Neuronal stem cell (in vitro differentiated cells): ENCODE measurements around the gene KCTD3.

Experiments used
- DNase-seq: peaks from one replicate; pipeline ENCODE4 v3.0.0-alpha.2; 2013; ENCODE audit warnings: low spot score
- H2AFZ ChIP-seq: one replicate; pipeline ENCODE4 v1.6.1; 2013; ENCODE audit warnings: mild to moderate bottlenecking, low read length, inconsistent platforms
- H2AK5ac ChIP-seq: 2 replicates; pipeline ENCODE4 v1.6.1; 2013; ENCODE audit warnings: low read depth, mild to moderate bottlenecking, inconsistent platforms, low read length, moderate library complexity, mixed read lengths
- H2BK120ac ChIP-seq: 2 replicates; pipeline ENCODE4 v1.6.1; 2013; ENCODE audit warnings: low read depth, mild to moderate bottlenecking, inconsistent platforms, low read length, moderate library complexity, mixed read lengths
- H2BK12ac ChIP-seq: one replicate; pipeline ENCODE4 v1.6.1; 2013; ENCODE audit warnings: low read length, inconsistent platforms
- H2BK15ac ChIP-seq: 2 replicates; pipeline ENCODE4 v1.6.1; 2013; ENCODE audit warnings: mild to moderate bottlenecking, low read length, inconsistent platforms, mixed read lengths
- H2BK5ac ChIP-seq: one replicate; pipeline ENCODE4 v1.6.1; 2013; ENCODE audit warnings: inconsistent platforms, mild to moderate bottlenecking, low read length, moderate library complexity
- H3K14ac ChIP-seq: one replicate; pipeline ENCODE4 v1.6.1; 2013; ENCODE audit warnings: low read length, inconsistent platforms
- H3K18ac ChIP-seq: 2 replicates; pipeline ENCODE4 v1.6.1; 2013; ENCODE audit warnings: low read length, inconsistent platforms
- H3K23ac ChIP-seq: 2 replicates; pipeline ENCODE4 v1.6.1; 2013; ENCODE audit warnings: low read depth, mild to moderate bottlenecking, mixed read lengths, low read length, inconsistent platforms; ENCODE audit not compliant: poor library complexity
- H3K27ac ChIP-seq: replicated peaks from 3 replicates; pipeline ENCODE4 v1.5.1; 2013; ENCODE audit warnings: low read length, inconsistent platforms
- H3K27me3 ChIP-seq, 3 experiments: 2 replicates each; pipeline ENCODE4 v1.6.1; 2013; ENCODE audit warnings: low read length in 3 of 3, mild to moderate bottlenecking in 2 of 3, inconsistent platforms in 1 of 3, low read depth in 1 of 3, mixed read lengths in 1 of 3, moderate library complexity in 1 of 3; ENCODE audit not compliant: control insufficient read depth in 3 of 3, insufficient read depth in 3 of 3
- H3K36me3 ChIP-seq, 2 donors: replicated peaks in 1 of 2; 2 replicates each; pipeline ENCODE4 v1.6.1; 2013; ENCODE audit warnings: low read length in 2 of 2; ENCODE audit not compliant: control insufficient read depth in 2 of 2, insufficient read depth in 2 of 2
- H3K4ac ChIP-seq: 2 replicates; pipeline ENCODE4 v1.6.1; 2013; ENCODE audit warnings: inconsistent platforms, mild to moderate bottlenecking, low read length, moderate library complexity
- H3K4me1 ChIP-seq, 2 donors: 1 replicate in 1 of 2; 2 replicates in 1 of 2; pipeline ENCODE4 v1.6.1; 2013; ENCODE audit warnings: low read length in 2 of 2, low read depth in 1 of 2; ENCODE audit not compliant: control insufficient read depth in 2 of 2, insufficient read depth in 1 of 2
- H3K4me2 ChIP-seq: one replicate; pipeline ENCODE4 v1.6.1; 2013; ENCODE audit warnings: mild to moderate bottlenecking, low read length, inconsistent platforms; ENCODE audit not compliant: insufficient read depth, poor library complexity, severe bottlenecking
- H3K4me3 ChIP-seq, 2 donors: 2 replicates each; pipeline ENCODE4 v1.5.1; 2013; ENCODE audit warnings: low read length in 2 of 2, mild to moderate bottlenecking in 2 of 2, inconsistent platforms in 1 of 2, moderate library complexity in 1 of 2
- H3K79me1 ChIP-seq: one replicate; pipeline ENCODE4 v1.6.1; 2013; ENCODE audit warnings: low read depth, mild to moderate bottlenecking, inconsistent platforms, low read length, moderate library complexity
- H3K9ac ChIP-seq: one replicate; pipeline ENCODE4 v1.6.1; 2013; ENCODE audit warnings: mild to moderate bottlenecking, low read depth, low read length, inconsistent platforms; ENCODE audit not compliant: poor library complexity
- H3K9me3 ChIP-seq, 2 donors: replicated peaks in 1 of 2; 2 replicates each; pipeline versions ENCODE3 to v1.6.1; 2013; ENCODE audit warnings: low read length in 2 of 2, mild to moderate bottlenecking in 2 of 2, inconsistent platforms in 1 of 2, low read depth in 1 of 2, mixed read lengths in 1 of 2, moderate library complexity in 1 of 2; ENCODE audit not compliant: control insufficient read depth in 2 of 2, insufficient read depth in 1 of 2
- H4K8ac ChIP-seq: one replicate; pipeline ENCODE4 v1.6.1; 2013; ENCODE audit warnings: low read depth, mild to moderate bottlenecking, inconsistent platforms, low read length, moderate library complexity
- H4K91ac ChIP-seq: one replicate; pipeline ENCODE4 v1.6.1; 2013; ENCODE audit warnings: low read length, low read depth, mild to moderate bottlenecking, inconsistent platforms; ENCODE audit not compliant: poor library complexity
- WGBS, 2 donors: extraction: QIAGEN DNeasy Blood & Tissue Kit; methylation state at CpG; one replicate each; pipeline ENCODE4 v1.1.7; 2013; ENCODE audit warnings: missing lambda C conversion rate in 2 of 2, mixed read lengths in 1 of 2; ENCODE audit not compliant: insufficient read length in 2 of 2, insufficient replicate concordance in 1 of 2; ENCODE audit errors: extremely low coverage in 2 of 2; 5-methylcytosine and 5-hydroxymethylcytosine counted together

The KCTD3 gene

DNA sequence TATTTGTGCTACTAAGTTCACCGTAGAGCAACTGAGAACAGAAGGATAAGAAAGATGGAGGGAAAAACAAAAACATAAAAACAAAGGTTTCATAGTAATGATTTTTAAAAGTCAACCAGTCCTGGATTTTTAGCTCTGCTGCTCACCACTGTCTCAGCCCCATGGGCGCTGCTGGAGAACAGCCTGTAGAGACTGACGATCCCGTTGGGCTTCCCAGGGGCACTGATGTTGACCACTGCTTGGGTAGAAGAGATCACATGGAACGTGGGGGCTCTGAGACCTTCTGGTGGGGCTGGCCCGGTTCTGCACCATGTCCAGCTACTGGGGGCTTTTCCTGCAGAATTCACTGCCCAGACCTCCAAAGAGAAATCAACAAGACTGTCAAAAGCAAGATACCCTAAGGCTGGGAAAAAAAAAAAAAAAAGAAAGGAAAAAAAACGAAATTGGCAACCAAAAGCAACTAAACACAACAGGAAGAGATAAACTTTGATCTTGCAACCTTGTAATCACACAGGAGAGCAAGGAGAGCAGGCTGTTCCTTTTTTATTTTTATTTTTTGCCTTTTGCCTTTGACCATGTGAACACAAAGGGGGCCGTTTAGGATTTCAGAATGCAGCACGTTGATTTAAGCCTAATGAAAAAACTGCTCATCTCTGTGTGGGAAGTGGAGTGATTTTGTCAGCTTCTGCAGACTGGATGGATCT, 83.5 kb downstream of the KCTD3 start:
- Histone ChIP-seq H3K14ac (no peak overlapping the region), H4K8ac (no peak overlapping the region), H2BK15ac (no peak overlapping the region), H3K4me2 (no peak overlapping the region), H4K91ac (no peak overlapping the region), H3K9me3 (no peaks in the 10 kb centered on the region), H2AK5ac (no peak overlapping the region), H2BK120ac (no peak overlapping the region), H3K27ac (no peak overlapping the region), H3K18ac (peak overlapping the region; percentile 77), H2AFZ (no peak overlapping the region), H3K27me3 (no peaks in the 10 kb centered on the region), H3K9ac (no peak overlapping the region), H2BK5ac (no peak overlapping the region), H3K36me3 (no peaks in the 10 kb centered on the region), H3K4me1 (no peaks in the 10 kb centered on the region), H3K4me3 (no peak overlapping the region), H2BK12ac (no peak overlapping the region), H3K4ac (no peak overlapping the region), H3K79me1 (no peaks in the 10 kb centered on the region), H3K23ac (no peak overlapping the region)
- DNase-seq: no peak
- no CpG with 5 or more reads among the region's 9 CpGs for WGBS, 2 donors

DNA sequence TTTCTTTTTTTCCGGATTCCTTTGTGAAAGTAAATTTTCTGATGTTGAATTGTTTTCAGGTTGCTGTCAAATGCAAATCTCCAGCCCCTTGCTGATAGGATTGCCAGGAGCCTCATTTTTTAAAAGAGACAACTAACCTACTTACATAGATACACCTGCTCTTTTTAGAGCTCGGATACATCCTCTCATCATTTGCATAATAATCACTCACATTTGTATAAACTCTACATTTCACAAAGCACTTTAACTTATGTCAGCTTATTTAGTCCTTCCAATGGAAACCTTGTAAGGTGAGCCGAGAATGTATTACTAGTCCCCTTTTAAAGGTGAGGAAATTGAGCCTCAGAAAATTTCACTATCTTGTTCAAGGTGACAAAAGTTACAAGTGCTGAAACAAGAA, 84.8 kb downstream of the KCTD3 start:
- Histone ChIP-seq H2BK15ac (no peak overlapping the region), H3K27ac (no peak overlapping the region), H3K23ac (no peak overlapping the region), H3K79me1 (no peaks in the 10 kb centered on the region), H3K4me3 (no peak overlapping the region), H2BK5ac (no peak overlapping the region), H3K14ac (no peak overlapping the region), H3K9ac (no peak overlapping the region), H3K4ac (no peak overlapping the region), H2BK12ac (no peak overlapping the region), H3K36me3 (no peaks in the 10 kb centered on the region), H2AK5ac (no peak overlapping the region), H3K4me2 (no peak overlapping the region), H4K91ac (no peak overlapping the region), H4K8ac (no peak overlapping the region), H3K4me1 (no peaks in the 10 kb centered on the region), H3K27me3 (no peaks in the 10 kb centered on the region), H2AFZ (no peak overlapping the region), H3K9me3 (no peaks in the 10 kb centered on the region), H3K18ac (no peak overlapping the region), H2BK120ac (no peak overlapping the region)
- DNase-seq: no peak
- WGBS, 2 donors: no CpG with 5 or more reads among the region's 3 CpGs

DNA sequence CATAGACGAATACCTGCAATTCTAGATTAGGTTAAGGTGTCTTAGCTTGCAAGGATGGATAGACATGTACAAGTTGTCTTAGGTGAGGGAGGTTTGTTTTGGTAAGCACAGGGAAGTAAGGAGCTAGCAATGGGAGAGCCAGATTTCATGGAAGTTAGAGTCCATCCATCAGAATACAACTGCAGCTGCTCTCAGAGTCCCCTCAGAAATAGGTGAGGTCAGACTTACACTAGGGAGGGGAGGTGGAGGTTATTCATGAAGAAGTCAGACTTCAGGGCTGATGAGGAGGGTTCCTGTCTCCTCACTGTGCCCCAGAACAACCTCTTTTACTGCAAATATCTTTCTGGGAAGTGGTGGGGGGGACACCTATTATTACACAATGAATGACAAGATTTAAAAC, 85.3 kb downstream of the KCTD3 start:
- Histone ChIP-seq H3K27ac (no peak overlapping the region), H3K4me1 (no peaks in the 10 kb centered on the region), H4K91ac (no peak overlapping the region), H2BK120ac (no peak overlapping the region), H3K4ac (no peak overlapping the region), H3K4me3 (no peak overlapping the region), H3K18ac (no peak overlapping the region), H3K36me3 (no peaks in the 10 kb centered on the region), H3K9me3 (no peaks in the 10 kb centered on the region), H2BK5ac (no peak overlapping the region), H3K14ac (no peak overlapping the region), H4K8ac (no peak overlapping the region), H2AFZ (no peak overlapping the region), H3K79me1 (no peaks in the 10 kb centered on the region), H2BK12ac (no peak overlapping the region), H2AK5ac (no peak overlapping the region), H2BK15ac (no peak overlapping the region), H3K4me2 (no peak overlapping the region), H3K27me3 (no peaks in the 10 kb centered on the region), H3K9ac (no peak overlapping the region), H3K23ac (no peak overlapping the region)
- no CpG with 5 or more reads among the region's 1 CpG for WGBS, 2 donors
- no peak for DNase-seq

DNA sequence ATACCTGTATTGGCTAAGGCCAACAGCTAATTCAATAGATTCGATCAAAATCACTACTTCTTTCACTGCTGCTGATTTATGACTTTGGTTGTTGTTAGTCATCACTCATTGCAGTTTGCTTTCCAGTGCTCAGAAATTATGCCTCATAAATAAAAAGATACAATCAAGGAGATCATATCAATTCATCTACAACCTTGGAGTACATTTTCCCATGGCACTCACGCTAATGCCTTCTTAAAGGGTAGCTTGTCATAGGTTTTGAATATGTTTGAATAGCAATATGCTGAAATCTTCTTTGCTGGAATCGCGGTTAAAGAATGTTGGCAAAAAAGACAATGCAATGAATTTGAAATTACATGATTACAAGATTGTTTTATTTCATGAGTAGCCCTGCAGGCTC, 89.9 kb downstream of the KCTD3 start:
- Histone ChIP-seq H3K4ac (no peak overlapping the region), H3K9me3 (no peaks in the 10 kb centered on the region), H3K36me3 (no peaks in the 10 kb centered on the region), H3K18ac (no peak overlapping the region), H2BK12ac (no peak overlapping the region), H2BK5ac (no peak overlapping the region), H2BK15ac (no peak overlapping the region), H3K14ac (no peak overlapping the region), H3K27ac (no peak overlapping the region), H3K79me1 (no peaks in the 10 kb centered on the region), H3K4me2 (no peak overlapping the region), H2AK5ac (no peak overlapping the region), H3K9ac (no peak overlapping the region), H3K27me3 (no peaks in the 10 kb centered on the region), H2BK120ac (no peak overlapping the region), H2AFZ (no peak overlapping the region), H4K8ac (no peak overlapping the region), H3K4me3 (no peak overlapping the region), H3K23ac (no peak overlapping the region), H3K4me1 (no peaks in the 10 kb centered on the region), H4K91ac (no peak overlapping the region)
- DNase-seq: no peak
- no CpG with 5 or more reads among the region's 4 CpGs for WGBS, 2 donors
